ENCODE measurements around the gene KANTR.
A peak's percentile ranks its signal among the peaks of the same experiment; 100 is the strongest.

KANTR gene

DNA sequence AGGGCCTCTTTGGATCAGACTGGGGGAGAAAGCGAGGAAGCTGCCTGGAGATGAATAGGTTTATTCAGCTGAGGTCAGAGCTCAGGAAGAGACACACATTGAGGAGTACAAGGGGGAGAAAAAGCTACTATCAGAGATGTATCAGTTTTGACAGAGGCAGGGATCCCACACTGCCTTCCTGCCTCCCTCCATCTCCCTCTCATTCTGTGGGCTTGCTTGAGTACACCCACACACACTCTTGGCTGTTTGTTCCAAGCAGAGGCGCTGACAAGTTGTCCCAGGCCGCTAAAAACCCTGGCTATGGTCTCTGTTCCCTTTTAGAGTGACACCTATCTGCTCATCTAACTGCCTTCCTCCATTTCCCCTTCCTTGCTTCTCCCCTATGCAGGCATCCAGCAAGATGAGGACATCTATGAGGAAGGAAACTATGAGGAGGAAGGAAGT lies 6.5 kb upstream of the KANTR start:
- H3K4me3 ChIP-seq (ENCODE audit: low read depth, low read length), result no peak overlapping the region
- DNase-seq (ENCODE audit: low read depth), result no peak
- TF ChIP-seq, protein P1, sequence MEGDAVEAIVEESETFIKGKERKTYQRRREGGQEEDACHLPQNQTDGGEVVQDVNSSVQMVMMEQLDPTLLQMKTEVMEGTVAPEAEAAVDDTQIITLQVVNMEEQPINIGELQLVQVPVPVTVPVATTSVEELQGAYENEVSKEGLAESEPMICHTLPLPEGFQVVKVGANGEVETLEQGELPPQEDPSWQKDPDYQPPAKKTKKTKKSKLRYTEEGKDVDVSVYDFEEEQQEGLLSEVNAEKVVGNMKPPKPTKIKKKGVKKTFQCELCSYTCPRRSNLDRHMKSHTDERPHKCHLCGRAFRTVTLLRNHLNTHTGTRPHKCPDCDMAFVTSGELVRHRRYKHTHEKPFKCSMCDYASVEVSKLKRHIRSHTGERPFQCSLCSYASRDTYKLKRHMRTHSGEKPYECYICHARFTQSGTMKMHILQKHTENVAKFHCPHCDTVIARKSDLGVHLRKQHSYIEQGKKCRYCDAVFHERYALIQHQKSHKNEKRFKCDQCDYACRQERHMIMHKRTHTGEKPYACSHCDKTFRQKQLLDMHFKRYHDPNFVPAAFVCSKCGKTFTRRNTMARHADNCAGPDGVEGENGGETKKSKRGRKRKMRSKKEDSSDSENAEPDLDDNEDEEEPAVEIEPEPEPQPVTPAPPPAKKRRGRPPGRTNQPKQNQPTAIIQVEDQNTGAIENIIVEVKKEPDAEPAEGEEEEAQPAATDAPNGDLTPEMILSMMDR (IDR thresholded peaks at IDR 0.05; ENCODE audit: low read depth, low read length, missing control alignments), result no peak
- in situ Hi-C loops (cut with HindIII; ENCODE audit: low sequenced_read_pairs), result no loop called here

DNA sequence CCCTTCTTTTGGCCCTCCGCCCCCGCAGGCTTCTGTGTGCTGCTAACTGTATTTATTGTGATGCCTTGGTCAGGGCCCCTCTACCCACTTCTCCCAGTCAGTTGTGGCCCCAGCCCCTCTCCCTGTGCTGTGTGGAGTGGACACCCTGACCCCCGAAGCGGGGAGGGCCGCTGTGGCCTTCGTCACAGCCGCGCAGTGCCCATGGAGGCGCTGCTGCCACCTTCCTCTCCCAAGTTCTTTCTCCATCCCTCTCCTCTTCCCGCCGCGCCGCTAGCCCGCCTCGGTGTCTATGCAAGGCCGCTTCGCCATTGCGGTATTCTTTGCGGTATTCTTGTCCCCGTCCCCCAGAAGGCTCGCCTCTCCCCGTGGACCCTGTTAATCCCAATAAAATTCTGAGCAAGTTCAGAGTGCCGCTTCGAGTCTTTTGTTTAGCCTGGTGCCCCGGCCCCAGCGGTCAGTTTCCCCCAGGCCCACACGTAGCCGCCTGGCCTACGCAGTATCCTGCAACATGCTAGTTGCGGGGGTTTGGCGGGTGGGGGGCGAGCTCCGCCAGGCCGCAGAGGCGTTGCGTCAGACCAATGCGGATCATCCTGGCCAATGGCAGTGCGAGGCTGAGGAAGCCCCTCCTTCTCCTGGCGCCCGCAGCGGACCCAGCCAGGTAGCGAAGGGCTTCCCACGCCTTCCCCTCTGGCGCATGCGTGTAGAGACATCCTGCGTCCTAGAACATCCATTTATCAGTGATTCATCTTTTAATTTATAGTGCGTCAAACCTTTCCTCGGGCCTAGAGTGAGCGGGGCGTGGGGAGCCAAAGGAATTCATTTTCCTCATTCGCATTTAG lies 5.6 kb upstream of the KANTR start:
- in situ Hi-C loops (cut with HindIII; ENCODE audit: low sequenced_read_pairs), result no loop called here
- TF ChIP-seq, protein P1 (IDR thresholded peaks at IDR 0.05; ENCODE audit: low read depth, low read length, missing control alignments), result no peak
- peak overlapping the region; percentile 47 for H3K4me3 ChIP-seq (ENCODE audit: low read depth, low read length)
- peak; percentile 66 for DNase-seq (ENCODE audit: low read depth)

DNA sequence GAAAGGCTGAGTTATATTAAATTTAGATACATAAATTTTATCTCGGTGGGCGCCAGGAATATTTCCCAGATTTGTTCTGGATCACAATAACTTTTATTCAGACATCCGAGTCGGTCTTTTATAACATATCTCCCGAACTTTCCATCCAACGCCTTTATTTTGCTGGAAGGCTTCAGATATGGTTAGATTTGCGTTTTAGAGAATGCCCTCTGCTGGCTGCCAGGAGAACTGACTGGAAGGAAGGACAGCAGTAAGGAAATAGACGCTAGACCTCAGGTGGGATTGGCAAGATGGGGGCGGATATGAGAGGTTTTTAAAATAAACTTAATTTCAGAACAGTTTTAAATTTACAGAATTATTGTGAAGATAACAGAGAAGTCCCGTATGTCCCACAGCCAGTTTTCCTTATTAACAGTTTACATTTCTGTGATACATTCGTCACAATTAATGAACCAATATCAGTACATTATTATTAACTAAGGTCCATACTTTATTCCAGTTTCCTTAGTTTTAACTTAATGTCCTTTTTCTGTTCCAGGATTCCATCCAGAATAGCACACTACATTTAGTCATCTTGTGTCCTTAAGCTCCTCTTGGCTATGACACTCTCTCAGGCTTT lies 4.6 kb upstream of the KANTR start:
- TF ChIP-seq, protein P1 (IDR thresholded peaks at IDR 0.05; ENCODE audit: low read depth, low read length, missing control alignments), result peak; percentile 86

DNA sequence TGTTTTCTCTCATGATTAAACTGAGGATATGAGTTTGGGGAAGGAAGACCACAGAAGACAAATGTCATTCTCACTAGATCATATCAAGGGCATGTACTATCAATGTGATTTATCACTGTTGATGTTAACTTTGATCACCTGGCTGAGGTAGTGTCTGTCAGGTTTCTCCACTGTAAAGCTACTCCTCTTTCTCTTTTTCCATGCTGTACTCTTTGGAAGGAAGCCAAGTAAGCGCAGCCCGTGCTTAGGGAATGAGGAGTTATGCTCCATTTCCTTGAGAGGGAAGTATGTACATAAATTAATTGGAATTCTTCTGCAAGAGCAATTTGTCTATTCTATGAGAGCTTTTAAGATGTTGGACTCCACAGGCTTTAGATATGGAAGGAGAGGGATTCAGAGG lies 4.0 kb upstream of the KANTR start:
- in situ Hi-C loops (cut with HindIII; ENCODE audit: low sequenced_read_pairs), result no loop called here
- TF ChIP-seq, protein P1 (IDR thresholded peaks at IDR 0.05; ENCODE audit: low read depth, low read length, missing control alignments), result no peak
- no peak for DNase-seq (ENCODE audit: low read depth)
- no peak overlapping the region for H3K4me3 ChIP-seq (ENCODE audit: low read depth, low read length)

More for the DNA sequence above, 4.6 kb upstream of the KANTR start:
- in situ Hi-C loops (cut with HindIII; ENCODE audit: low sequenced_read_pairs), result no loop called here
- peak; percentile 35 for DNase-seq (ENCODE audit: low read depth)
- peak overlapping the region; percentile 47 for H3K4me3 ChIP-seq (ENCODE audit: low read depth, low read length)

DNA sequence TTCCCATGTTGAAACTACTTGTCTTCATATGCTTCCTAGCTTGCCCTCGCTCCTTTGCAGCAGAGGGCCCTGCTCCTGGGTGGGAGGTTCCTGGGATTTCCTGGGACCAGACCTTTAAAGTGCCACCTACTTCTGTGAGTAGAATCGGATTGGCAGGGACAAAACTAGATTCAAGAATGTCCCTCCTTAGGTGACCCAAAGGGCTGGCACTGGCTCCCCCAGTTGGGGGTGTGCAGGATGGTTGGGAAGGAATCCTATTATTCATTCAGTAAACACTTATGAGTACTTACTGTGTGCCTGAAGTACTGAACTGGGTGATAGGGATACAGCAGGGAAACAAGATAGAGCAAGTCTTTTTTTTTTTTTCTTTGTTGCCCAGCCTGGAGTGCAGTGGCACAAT lies 2.6 kb upstream of the KANTR start:
- H3K4me3 ChIP-seq (ENCODE audit: low read depth, low read length), result no peak overlapping the region
- TF ChIP-seq, protein P1 (IDR thresholded peaks at IDR 0.05; ENCODE audit: low read depth, low read length, missing control alignments), result no peak
- in situ Hi-C loops (cut with HindIII; ENCODE audit: low sequenced_read_pairs), result no loop called here
- DNase-seq (ENCODE audit: low read depth), result no peak

DNA sequence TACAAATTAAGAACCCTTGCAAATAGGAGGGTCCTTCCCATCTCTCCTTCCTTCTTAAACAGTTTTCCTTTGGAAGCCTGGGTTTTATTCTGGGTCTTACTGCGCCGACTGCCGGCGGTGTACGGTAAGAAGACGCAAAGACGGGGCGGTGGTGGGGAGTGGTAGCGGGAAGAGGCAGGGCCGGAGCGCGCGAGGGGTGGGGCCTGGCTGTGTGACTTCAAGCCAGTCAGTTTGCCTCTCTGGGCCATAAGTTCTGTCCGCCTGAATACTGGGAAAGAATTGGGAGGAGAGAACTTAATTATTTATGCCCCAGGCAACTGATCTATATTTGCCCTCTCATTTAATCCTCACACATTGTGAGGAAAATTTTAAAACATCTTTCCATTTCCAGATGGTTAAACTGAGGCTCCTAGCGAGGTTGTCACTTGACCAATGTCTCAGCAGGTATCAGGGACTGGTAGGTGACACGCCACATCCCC lies 726 bp upstream of the KANTR start:
- peak; percentile 49 for DNase-seq (ENCODE audit: low read depth)
- in situ Hi-C loops (cut with HindIII; ENCODE audit: low sequenced_read_pairs), result no loop called here
- peak overlapping the region; percentile 66 for H3K4me3 ChIP-seq (ENCODE audit: low read depth, low read length)
- TF ChIP-seq, protein P1 (IDR thresholded peaks at IDR 0.05; ENCODE audit: low read depth, low read length, missing control alignments), result peak; percentile 52
